ENCODE measurements around the gene DCLK2. TPM values are rescaled to one million over a fixed set of nuclear protein-coding genes. Genes with fewer than 3 reads are reported as not detected.

The DCLK2 gene
- total and polyA plus RNA-seq, 9 donors, result 4.4 to 9.8 (median 7.2) TPM

GRCh38 chr4:150259861-150260567 lies 181.8 kb downstream of the DCLK2 start:
- WGBS, 3 donors, result 31 to 47% (median 37%) methylated on average over 8 of the region's 8 CpGs
- DNase-seq, result no peak
- no peak overlapping the region for H3K4me3 ChIP-seq
- no peaks in the 10 kb centered on the region for H3K9me3 ChIP-seq
- no peaks in the 10 kb centered on the region for H3K4me1 ChIP-seq (ENCODE audit: insufficient read depth)
- intact Hi-C loops (cut with DNase I), result no loop called here
- no peaks in the 10 kb centered on the region for H3K36me3 ChIP-seq
- no peak overlapping the region for H3K27ac ChIP-seq
- no peaks in the 10 kb centered on the region for H3K27me3 ChIP-seq
- TF ChIP-seq POLR2A (IDR thresholded peaks at IDR 0.05) (no peak), CTCF (IDR thresholded peaks at IDR 0.05) (no peak), EP300 (IDR thresholded peaks at IDR 0.05) (no peak)

- H3K36me3 ChIP-seq, result no peaks in the 10 kb centered on the region
- H3K9me3 ChIP-seq, result no peaks in the 10 kb centered on the region
- TF ChIP-seq CTCF (IDR thresholded peaks at IDR 0.05), result no peak
- TF ChIP-seq EP300 (IDR thresholded peaks at IDR 0.05), result no peak
- no peak for TF ChIP-seq POLR2A (IDR thresholded peaks at IDR 0.05)
- H3K27ac ChIP-seq, result no peak overlapping the region
- DNase-seq, result no peak
- H3K27me3 ChIP-seq, result no peaks in the 10 kb centered on the region
- H3K4me3 ChIP-seq, result no peak overlapping the region
- WGBS, 3 donors, result 90 to 94% (median 91%) methylated on average over 2 of the region's 2 CpGs
- no peaks in the 10 kb centered on the region for H3K4me1 ChIP-seq (ENCODE audit: insufficient read depth)
- intact Hi-C loops (cut with DNase I), result no loop called here
These were observed 183.3 kb downstream of the DCLK2 start for GRCh38 chr4:150261571-150261970.

GRCh38 chr4:150262611-150263010 lies 184.4 kb downstream of the DCLK2 start:
- H3K4me1 ChIP-seq (ENCODE audit: insufficient read depth), result no peaks in the 10 kb centered on the region
- no peak overlapping the region for H3K27ac ChIP-seq
- intact Hi-C loops (cut with DNase I), result no loop called here
- no peak for TF ChIP-seq EP300 (IDR thresholded peaks at IDR 0.05)
- no peak for TF ChIP-seq POLR2A (IDR thresholded peaks at IDR 0.05)
- no peak for TF ChIP-seq CTCF (IDR thresholded peaks at IDR 0.05)
- WGBS, 3 donors, result 88 to 93% (median 91%) methylated on average over 6 of the region's 6 CpGs
- no peaks in the 10 kb centered on the region for H3K36me3 ChIP-seq
- no peaks in the 10 kb centered on the region for H3K27me3 ChIP-seq
- DNase-seq, result no peak
- no peaks in the 10 kb centered on the region for H3K9me3 ChIP-seq
- no peak overlapping the region for H3K4me3 ChIP-seq

DNA sequence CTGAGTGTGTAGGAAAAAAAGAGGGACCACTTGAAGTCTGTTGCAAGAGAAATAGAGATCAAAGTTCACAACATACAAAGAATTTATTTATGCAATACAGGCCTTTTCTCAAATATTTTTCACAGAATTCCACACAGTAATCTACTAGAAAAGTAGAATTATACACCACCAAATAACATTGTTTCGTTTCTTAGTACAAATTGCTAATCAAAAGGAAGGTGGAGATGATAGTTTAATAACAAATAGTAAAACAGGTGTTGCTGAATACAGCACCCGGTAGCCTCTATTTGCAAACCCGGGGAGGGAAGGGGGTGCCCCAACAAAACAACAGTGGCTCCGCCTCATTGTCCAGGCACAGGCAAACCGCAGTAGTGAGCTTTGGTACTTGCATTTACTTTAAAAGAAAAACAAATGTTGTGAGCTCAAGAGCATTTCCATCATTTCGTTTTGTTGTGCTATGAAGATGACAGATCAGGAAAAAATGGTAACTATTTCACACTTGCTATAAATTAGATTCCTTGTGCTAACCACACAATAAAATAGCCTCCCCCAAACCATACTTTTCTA lies 186.4 kb downstream of the DCLK2 start:
- Histone ChIP-seq H3K9me3 (no peaks in the 10 kb centered on the region), H3K4me1 (ENCODE audit: insufficient read depth) (no peaks in the 10 kb centered on the region), H3K36me3 (no peaks in the 10 kb centered on the region), H3K27me3 (no peaks in the 10 kb centered on the region), H3K4me3 (no peak overlapping the region), H3K27ac (no peak overlapping the region)
- WGBS, 3 donors, result 70 to 81% (median 77%) methylated on average over 6 of the region's 6 CpGs
- no peak for DNase-seq
- intact Hi-C loops (cut with DNase I), result no loop called here
- TF ChIP-seq CTCF (IDR thresholded peaks at IDR 0.05), result no peak
- TF ChIP-seq POLR2A (IDR thresholded peaks at IDR 0.05), result no peak
- no peak for TF ChIP-seq EP300 (IDR thresholded peaks at IDR 0.05)

Data from ovary (tissue), 9 donors.